GM19023 (cell line): ENCODE results near the gene KRTAP5-1.

Source experiments
- ATAC-seq: cut with Tn5 transposase; IDR thresholded peaks from one replicate; pipeline ENCODE4 v1.9.1; 2021; ENCODE audit warnings: mild to moderate bottlenecking, moderate library complexity; ENCODE audit not compliant: unreplicated experiment

Gene KRTAP5-1

DNA sequence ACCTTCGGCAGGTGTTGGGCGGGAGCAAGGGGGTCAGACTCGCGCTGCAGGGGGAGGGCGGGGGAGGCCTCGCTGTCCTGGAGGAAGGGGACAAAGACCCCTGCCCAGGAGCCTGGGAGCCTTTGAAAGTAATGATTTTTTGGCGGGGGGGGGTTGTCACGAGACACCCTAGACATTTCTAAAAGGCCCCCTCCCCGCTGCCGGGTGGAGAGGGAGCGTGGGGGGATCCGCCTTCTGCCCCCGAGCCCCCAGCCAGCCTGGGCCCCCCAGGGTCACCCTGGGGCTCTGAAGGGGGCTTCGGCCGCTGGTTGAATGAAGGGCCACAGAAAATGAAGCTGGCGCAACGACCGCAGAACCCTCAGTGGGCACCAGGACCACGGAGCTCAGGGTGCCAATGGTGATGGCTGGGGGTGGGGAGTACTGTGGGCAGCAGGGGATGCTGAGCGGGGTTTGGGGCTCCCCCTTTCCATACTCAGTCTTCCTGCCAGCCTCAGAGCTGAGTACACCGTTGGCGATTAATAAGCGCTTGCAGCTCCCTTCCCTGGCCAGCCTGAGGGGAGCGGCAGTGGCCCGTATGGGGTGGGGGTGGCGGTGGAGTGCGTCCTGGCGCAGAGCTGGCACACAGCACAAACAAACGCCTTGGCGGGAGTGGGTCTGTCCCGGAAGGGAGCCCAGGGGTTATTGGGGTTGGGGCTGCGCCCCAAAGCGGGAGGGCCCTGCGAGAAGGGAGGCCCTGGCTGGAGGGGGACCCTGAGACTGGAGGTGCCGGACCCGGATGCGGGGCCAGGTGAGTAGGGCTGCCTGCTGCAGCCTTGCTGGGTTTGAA lies 11.8 kb downstream of the KRTAP5-1 start:
- no peak for ATAC-seq

- peak; percentile 69 for ATAC-seq
Observed at GRCh38 chr11:1572197-1573076, 12.6 kb downstream of the KRTAP5-1 start, which contains the start of gene DUSP8. Gene DUSP8, minus strand, starts transcription at chr11:1572271. Its CDS starts 6,445 bp downstream, at chr11:1565826.

- ATAC-seq: peak; percentile 12
Observed at GRCh38 chr11:1571760-1572196, 13.3 kb downstream of the KRTAP5-1 start.

- no peak for ATAC-seq
Observed at GRCh38 chr11:1570896-1571759, 14.0 kb downstream of the KRTAP5-1 start.

- no peak for ATAC-seq
Observed at GRCh38 chr11:1570531-1570895, 14.6 kb downstream of the KRTAP5-1 start.

DNA sequence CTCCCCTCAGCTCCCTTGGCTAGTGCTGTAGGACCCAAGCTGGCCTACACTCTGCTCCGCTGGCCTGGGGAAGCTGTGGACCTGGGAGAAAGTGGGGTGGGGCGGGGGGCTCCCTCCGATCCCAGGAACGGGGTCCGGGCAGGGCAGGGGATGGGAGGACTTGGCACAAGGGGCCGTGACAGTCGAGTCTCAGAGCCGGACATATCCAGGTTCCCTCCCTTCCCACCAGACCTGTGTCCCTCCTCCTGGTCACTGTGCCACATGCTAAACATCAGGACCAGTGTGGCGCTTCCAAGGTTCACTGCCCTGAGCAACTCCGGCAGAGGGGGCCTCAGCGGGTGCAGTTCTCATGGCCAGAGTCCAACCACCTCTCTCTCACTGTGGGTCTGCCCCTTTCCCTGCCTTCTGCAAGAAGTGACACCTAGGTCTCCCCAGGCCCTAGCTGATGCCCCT lies 15.1 kb downstream of the KRTAP5-1 start:
- ATAC-seq: no peak

DNA sequence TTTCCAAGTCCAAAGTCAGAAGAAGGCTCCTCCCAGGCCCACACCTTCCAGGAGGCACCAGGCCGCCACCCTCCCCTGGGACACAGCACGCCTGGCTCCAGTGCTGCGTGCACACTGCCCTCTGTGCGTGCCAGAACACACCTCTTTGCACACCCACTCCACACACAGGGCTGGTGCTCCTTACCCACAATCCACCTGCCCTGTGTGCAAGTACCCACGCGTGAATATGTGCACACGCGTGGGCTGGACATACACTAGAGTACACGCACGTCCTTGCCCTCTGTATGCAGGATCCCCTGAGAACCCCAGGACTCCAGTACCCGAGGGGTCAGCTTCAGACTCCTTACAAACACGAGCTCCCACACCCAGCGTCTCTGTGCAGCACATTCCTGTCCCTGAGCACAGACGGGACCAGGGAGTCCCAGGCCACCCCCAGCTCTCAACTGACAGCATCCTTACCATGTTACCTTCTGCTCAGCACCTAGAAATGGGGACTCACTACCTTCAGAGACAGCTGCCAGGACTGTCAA lies 15.8 kb downstream of the KRTAP5-1 start:
- no peak for ATAC-seq

- no peak for ATAC-seq
Observed at GRCh38 chr11:1568441-1568911, 16.6 kb downstream of the KRTAP5-1 start.

GRCh38 chr11:1567721-1568100 lies 17.4 kb downstream of the KRTAP5-1 start:
- ATAC-seq: no peak

DNA sequence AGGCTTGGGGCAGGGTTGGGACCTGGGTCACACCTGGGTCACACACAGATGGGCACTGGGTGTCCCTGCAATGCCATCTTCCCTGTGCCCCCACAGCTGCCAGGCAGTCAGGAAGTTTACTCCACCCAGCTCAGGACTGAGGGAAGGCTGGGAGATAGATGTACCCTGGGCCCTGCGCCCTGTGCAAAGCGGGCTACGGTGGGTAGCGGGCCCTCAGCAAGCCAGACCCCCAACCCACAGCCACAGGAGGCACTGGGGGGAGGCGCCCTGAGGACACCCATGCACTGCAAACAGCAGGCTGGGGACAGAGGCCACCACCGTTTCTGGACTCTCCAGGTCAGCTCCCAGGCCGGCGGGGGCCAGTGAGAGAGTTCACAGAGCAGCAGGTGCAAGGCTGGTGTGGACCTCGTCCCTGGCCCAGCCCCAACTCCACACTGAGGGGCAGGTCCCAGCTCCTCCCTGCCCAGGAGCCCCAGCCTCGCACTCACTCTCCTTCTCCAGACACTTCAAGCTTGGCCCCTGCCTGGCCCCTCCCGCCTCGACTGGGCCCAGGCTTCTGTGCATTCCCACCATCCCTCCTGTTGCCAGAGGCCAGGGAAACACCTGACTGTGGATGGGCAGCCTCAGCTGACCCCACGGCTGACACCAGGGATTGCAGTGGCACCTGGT lies 17.9 kb downstream of the KRTAP5-1 start:
- ATAC-seq: no peak

GRCh38 chr11:1566381-1567051 lies 18.6 kb downstream of the KRTAP5-1 start:
- no peak for ATAC-seq

- ATAC-seq: no peak
Observed at GRCh38 chr11:1565904-1566247, 19.2 kb downstream of the KRTAP5-1 start.

DNA sequence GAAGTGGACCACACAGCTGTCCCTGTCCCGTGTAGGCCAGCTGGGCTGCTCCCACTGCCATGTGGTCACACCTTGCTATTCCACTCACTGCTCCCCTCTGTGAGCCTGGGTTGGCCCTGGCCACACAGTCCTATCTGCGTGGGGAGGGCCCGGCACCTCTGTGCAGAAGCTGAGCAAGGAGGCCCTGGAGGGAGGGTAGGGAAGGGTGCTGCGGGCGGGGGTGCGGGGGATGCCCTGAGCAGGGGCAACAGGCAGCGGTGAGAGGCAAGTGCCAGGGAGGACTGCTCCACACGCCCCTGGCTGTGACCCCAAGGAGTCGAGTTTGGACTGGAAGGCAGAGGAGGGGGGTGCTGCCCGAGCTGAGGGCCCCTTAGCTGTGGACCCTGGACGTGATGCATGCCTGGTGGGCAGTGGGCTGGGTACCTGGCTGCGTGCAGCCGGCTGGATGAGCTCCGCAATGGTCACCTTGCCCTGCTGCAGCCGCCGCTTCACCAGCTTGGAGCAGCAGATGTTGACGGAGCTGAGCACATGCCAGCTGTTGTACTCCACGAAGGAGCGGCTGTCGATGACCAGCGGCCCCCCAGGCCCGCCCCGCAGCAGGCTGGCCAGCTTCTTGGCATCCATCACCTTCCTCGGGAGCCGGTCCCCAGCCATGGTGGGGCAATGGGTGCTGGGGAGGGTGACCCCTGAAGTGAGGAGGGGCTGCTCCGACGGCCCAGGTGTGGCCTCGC lies 19.7 kb downstream of the KRTAP5-1 start:
- no peak for ATAC-seq

DNA sequence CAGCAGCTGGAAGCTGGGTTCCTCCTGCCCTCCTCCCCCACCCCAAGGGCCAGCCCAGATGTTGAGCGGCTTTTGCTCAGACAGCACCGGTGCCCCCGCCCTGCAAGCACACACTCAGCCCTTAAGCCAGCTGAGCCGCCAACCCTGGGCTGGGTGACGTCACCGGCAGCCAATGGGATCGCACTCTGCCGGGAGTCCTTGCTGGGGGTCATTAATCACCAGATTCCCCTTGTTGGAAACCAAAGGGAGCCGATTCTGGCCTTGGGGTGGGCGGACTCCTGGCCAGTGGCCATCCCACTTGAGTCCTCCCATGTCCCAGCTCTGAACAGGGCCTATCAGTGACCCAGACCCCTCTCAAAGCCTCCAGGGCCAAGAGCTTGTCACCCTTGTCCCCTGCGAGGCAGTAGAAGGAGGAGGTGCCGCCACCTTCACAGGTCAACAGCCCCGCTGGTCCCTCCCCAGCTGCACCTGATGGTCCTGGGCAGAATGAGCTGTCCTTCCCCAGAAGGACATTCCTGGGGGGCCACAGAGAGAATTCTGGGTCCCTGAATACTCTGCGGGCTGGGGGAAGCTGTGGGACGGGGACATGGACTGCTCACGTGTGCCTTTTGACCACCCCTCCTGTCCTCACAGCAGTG lies 20.4 kb downstream of the KRTAP5-1 start:
- ATAC-seq: no peak

DNA sequence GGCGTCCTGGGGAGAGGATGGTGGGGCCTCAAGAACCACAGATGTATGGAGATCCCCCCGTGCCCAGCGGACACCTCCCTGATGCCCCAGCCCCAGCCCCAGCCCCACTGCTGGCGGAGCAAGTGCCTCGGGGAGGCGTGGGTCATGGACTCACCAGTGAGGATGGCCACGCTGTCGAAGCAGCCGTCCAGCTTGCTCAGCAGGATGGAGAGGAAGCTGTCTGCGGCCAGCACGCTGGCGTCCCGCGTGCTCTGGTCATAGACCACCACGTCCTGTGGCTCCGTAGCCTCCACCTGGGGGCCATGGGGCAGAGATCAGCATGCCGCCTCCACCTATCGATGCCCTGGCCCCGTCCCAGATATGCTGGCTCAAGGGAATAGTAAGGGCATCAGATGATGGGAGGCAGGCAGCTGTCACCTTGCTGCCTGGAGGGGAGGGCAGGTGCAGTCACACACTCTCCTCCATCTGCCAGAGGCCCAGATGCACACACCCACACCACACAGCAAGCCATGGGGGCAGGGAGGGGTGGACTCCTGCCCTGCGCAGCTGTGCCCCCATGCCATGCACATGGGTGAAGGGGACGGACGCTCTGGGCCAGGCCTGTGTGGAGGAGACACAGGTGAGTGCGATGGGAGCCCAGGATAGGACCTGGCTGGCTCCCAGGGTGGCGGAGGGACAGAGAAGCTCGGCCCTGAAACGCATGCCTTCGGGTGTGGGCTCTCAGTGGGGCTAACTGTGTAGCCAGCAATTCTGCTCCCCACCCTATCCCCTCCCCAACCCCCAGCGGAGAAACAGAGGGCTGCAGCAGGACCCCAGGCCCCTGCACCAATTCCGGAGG lies 21.2 kb downstream of the KRTAP5-1 start:
- no peak for ATAC-seq

- no peak for ATAC-seq
Observed at GRCh38 chr11:1563149-1563638, 21.9 kb downstream of the KRTAP5-1 start.

DNA sequence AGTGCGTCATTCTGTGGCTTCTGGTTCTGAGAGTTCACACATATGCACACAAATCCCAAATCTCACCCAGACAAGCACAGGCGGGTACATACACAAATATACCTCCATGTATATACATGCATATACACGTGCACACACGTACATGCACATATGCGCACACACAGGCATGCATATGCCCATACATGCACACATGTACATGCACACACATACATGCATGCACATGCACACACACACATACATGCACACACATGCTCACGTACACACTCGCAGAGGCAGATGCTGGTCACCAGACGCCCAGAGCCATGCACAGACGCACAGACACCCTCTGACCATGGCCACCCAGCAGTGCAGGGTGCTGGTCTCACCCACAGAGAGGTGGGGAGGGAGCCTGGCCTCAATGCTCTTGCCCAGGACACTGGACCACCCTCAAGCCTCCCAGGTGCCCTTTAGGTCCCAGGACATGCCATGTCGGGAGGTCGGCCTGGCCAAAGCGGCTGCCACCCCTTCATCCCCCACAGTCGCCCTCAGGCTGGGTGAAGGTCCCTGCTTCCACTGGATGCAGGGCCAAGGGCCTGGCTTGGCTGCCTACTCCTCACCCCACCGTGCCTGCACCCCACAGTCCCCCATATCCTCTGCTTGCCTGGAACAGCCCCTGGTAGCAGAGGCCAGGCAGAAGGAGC lies 22.5 kb downstream of the KRTAP5-1 start:
- no peak for ATAC-seq
